DND-41 (cell line): ENCODE data around the gene ADORA2B.

Experiments used
- ATAC-seq: fragments of 200-7000 bp; cut with Tn5 transposase; 3 replicates; pipeline ENCODE4 v1.9.1; 2021; ENCODE audit warnings: low read depth; ENCODE audit not compliant: insufficient read depth
- DNase-seq: peaks from one replicate; pipeline ENCODE4 v3.0.0-alpha.2; 2020
- H2AFZ ChIP-seq: 2 replicates; pipeline ENCODE4 v1.6.0; 2012; ENCODE audit warnings: low read depth, low read length
- H3K27ac ChIP-seq: 2 replicates; pipeline ENCODE4 v1.5.1; 2012; ENCODE audit warnings: low read length, inconsistent platforms
- H3K27me3 ChIP-seq: fragments of 200-600 bp; sonication (generic); 2 replicates; pipeline ENCODE4 v1.6.0; 2012; ENCODE audit warnings: low read length, mild to moderate bottlenecking, inconsistent platforms; ENCODE audit not compliant: insufficient read depth, poor library complexity
- H3K36me3 ChIP-seq: 2 replicates; pipeline ENCODE4 v1.5.1; 2012; ENCODE audit warnings: low read length, inconsistent platforms; ENCODE audit not compliant: insufficient read depth
- H3K4me1 ChIP-seq: 2 replicates; pipeline ENCODE4 v1.5.1; 2012; ENCODE audit warnings: mild to moderate bottlenecking, low read length; ENCODE audit not compliant: insufficient read depth
- H3K4me2 ChIP-seq: 2 replicates; pipeline ENCODE4 v1.6.0; 2012; ENCODE audit warnings: mild to moderate bottlenecking, moderate library complexity, low read length, inconsistent platforms; ENCODE audit not compliant: insufficient read depth
- H3K4me3 ChIP-seq, 2 experiments: fragments of 200-600 bp in 1 of 2; shearing (Covaris generic) in 1 of 2; 2 replicates each; pipeline ENCODE4 v1.5.1; 2012 to 2016; ENCODE audit warnings: inconsistent platforms in 2 of 2, low read length in 2 of 2, mild to moderate bottlenecking in 2 of 2, low read depth in 1 of 2, moderate library complexity in 1 of 2
- H3K79me2 ChIP-seq: 2 replicates; pipeline ENCODE4 v1.6.0; 2012; ENCODE audit warnings: low read length, inconsistent platforms; ENCODE audit not compliant: insufficient read depth
- H3K9ac ChIP-seq: 2 replicates; pipeline ENCODE4 v1.6.0; 2012; ENCODE audit warnings: low read depth, mild to moderate bottlenecking, inconsistent platforms, low read length, moderate library complexity
- H3K9me3 ChIP-seq: 2 replicates; pipeline ENCODE4 v1.5.1; 2012; ENCODE audit warnings: low read length, moderate library complexity, mild to moderate bottlenecking, inconsistent platforms; ENCODE audit not compliant: insufficient read depth, severe bottlenecking
- H4K20me1 ChIP-seq: 2 replicates; pipeline ENCODE4 v1.6.0; 2012; ENCODE audit warnings: low read length; ENCODE audit not compliant: insufficient read depth
- CTCF ChIP-seq: IDR thresholded peaks from 2 replicates; pipeline ENCODE4 v1.5.1; 2012; ENCODE audit warnings: borderline replicate concordance, low read length, moderate library complexity, mild to moderate bottlenecking; ENCODE audit not compliant: poor library complexity, severe bottlenecking; ENCODE audit errors: extremely low read depth
- EZH2 ChIP-seq: IDR thresholded peaks from 3 replicates; pipeline ENCODE4 v1.6.1; 2012; ENCODE audit warnings: borderline replicate concordance, low read depth, mild to moderate bottlenecking, moderate library complexity, low read length, inconsistent platforms; ENCODE audit not compliant: severe bottlenecking

The ADORA2B gene

GRCh38 chr17:15966879-15967248 is 21.9 kb downstream of the ADORA2B start:
- no peaks in the 10 kb centered on the region for H3K36me3 ChIP-seq
- no peak overlapping the region for H3K4me3 ChIP-seq
- H3K4me2 ChIP-seq, result no peak overlapping the region
- no peak overlapping the region for H3K9ac ChIP-seq
- H3K4me1 ChIP-seq, result peaks cover 25% of the 10 kb centered on the region
- H3K27ac ChIP-seq, result peak overlapping the region; percentile 44; the same call in 1 of the 2 replicates
- TF ChIP-seq CTCF (no peak), EZH2 (no peak)
- no peaks in the 10 kb centered on the region for H3K9me3 ChIP-seq
- DNase-seq, result peak; percentile 28
- H4K20me1 ChIP-seq, result no peaks in the 10 kb centered on the region
- ATAC-seq, result no peak
- H2AFZ ChIP-seq, result no peak overlapping the region
- no peaks in the 10 kb centered on the region for H3K27me3 ChIP-seq
- H3K79me2 ChIP-seq, result no peaks in the 10 kb centered on the region

DNA sequence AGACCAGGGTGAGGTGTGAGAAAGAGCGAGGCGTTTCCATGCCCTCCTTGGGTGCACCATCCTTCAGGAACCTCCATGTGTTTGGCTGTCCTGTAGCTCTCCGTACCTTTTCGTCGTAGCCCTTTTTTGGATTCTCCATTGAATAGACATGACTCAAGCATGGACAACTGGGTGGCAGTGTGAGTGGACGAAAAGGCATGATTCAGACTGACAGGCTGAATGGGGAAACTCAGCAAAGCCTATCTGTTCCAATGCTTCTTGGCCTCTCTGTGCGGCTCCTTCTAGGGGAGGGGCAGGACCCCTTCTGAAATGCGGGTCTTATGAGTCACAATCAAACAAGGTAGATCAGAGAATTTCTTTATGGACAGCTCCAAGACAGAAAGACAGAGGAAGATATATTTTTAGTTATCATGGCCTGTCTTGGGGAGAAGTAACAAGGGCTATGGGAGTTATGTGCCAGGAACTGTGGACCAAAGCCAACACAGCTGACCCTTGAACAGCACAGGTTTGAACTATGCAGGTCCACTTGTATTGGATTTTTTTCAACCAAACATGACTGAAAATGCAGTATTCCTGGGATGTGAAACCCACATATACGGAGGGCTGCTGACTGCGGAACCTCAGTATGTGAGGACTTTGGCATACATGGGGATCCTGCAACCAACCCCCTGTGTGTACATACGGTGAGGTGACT is 22.9 kb downstream of the ADORA2B start:
- no peaks in the 10 kb centered on the region for H3K36me3 ChIP-seq
- H3K4me2 ChIP-seq, result no peak overlapping the region
- no peak overlapping the region for H3K4me3 ChIP-seq
- ATAC-seq (no peak), DNase-seq (no peak)
- H3K9ac ChIP-seq, result no peak overlapping the region
- TF ChIP-seq CTCF, result no peak
- no peak for TF ChIP-seq EZH2
- H2AFZ ChIP-seq, result no peak overlapping the region
- H4K20me1 ChIP-seq, result no peaks in the 10 kb centered on the region
- H3K27me3 ChIP-seq, result no peaks in the 10 kb centered on the region
- no peaks in the 10 kb centered on the region for H3K79me2 ChIP-seq
- H3K27ac ChIP-seq, result no peak overlapping the region
- H3K4me1 ChIP-seq, result peaks cover 25% of the 10 kb centered on the region
- no peaks in the 10 kb centered on the region for H3K9me3 ChIP-seq

DNA sequence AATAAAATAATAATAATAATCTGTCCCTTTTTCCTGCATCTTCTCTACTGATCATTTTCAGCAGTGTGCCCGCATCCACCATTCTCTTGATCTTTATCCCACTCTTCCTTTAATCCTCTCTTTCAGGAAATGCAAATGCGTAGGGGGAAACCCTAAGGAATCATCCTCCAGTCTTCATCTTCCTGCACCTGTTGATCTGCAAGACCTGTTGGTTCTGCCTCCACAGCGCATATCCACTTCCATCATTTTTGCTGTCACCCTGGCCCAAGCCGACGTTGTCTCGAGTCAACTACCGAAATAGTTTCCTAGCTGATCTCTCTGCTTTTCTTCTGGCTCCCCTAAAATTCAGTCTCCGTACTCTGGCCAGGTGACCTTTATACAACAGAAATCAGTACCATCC is 24.5 kb downstream of the ADORA2B start:
- no peaks in the 10 kb centered on the region for H3K27me3 ChIP-seq
- no peak overlapping the region for H3K4me2 ChIP-seq
- H4K20me1 ChIP-seq, result no peaks in the 10 kb centered on the region
- H3K36me3 ChIP-seq, result no peaks in the 10 kb centered on the region
- H3K9ac ChIP-seq, result no peak overlapping the region
- no peak overlapping the region for H3K4me3 ChIP-seq
- DNase-seq (no peak), ATAC-seq (no peak)
- H3K4me1 ChIP-seq, result peaks cover 25% of the 10 kb centered on the region
- no peaks in the 10 kb centered on the region for H3K9me3 ChIP-seq
- H2AFZ ChIP-seq, result no peak overlapping the region
- no peak for TF ChIP-seq EZH2
- TF ChIP-seq CTCF, result no peak
- H3K27ac ChIP-seq, result no peak overlapping the region
- H3K79me2 ChIP-seq, result no peaks in the 10 kb centered on the region
